HL-60/S4 treated with retinoic acid at 250 ng/mL for 4 days and 3 days (cell line): ENCODE data around the gene SLC15A1.
"Not testable (repeated sequence)": the region's sequence is repeated elsewhere in the genome, so short reads cannot be mapped to it uniquely, and the experiment has no call there.

Experiments
- in situ Hi-C: fragments of 300-500 bp; cut with MboI; formaldehyde crosslinking; loops from 2 replicates; pipeline ENCODE4 v1.7.0; 2022; ENCODE audit warnings: low sequenced_read_pairs

Gene SLC15A1

DNA sequence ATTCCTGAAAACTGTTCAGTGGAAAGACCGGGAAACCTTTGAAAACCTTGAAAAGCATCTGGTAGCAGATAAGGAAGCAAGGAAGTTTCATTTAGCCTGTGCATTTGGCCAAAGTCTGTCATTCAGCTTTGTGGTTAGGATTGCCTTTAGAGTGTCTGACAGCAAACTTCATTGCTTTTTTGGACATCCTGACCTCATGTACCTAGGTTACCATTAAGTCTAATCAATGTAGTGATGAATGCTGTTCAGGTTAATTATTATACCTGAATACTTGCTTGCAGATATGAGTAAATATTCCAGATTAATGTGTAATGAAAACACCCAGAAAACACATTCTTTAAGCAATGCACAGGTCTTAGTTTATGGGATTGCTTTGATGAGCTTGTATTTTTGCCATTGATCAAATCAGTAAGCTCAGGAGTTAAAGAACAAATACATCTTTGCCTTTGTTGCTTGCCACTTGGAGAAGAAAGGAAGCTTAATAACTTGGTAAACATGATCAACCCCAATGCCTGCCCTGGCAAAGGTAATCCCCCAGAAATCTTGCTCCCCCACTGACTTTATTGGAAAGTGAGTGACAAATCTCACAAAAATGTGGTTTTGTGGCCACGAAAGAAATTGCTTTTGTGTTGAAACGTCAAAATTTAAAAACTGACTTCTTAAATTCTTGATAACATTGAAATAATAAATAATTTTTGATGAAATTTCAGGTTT lies 87.4 kb downstream of the SLC15A1 start:
- in situ Hi-C loops, result loop anchor here (25.0 kb wide), 1 partner anchor 803 kb away; no protein-coding TSS in a partner anchor

DNA sequence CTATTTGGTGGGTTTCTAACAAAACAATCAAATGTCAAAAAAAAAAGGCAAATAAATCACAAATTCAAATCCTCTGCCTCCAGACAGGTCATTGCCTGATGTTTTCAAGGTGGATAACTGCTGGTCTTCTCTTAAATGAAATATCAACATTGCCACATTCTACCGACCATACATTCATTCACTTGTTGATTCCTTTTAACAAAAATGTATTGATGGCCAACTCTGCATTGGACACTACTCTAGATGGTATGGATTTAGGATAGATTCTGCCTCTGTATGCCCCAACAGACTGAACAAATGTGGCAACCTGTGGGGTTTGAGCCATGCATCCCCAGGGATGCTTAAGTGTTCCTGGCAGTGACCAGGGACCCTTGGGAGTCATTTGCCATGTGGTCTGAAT lies 88.0 kb downstream of the SLC15A1 start:
- in situ Hi-C loops, result loop anchor here (25.0 kb wide), 1 partner anchor 802 kb away; no protein-coding TSS in a partner anchor

DNA sequence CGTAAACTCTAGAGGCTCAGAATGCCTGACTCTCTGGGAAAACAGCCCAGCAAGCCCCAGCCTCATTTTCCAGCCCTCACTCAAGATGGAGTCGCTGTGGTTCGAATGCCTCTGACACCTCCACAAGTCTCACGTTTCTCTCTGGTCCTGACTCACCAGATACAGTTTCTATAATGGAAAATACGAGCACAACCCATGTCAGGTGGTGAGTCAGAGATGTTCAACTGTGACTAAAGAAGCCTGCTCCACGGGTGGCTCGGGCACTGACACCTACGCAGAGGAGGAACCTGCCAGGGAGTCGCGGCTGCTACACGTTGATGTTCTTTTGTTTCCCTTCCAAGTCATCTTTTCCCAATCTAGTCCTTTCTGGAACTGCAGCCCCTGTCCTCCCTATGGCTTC lies 88.4 kb downstream of the SLC15A1 start:
- in situ Hi-C loops, result loop anchor here (25.0 kb wide), 1 partner anchor 802 kb away; no protein-coding TSS in a partner anchor

DNA sequence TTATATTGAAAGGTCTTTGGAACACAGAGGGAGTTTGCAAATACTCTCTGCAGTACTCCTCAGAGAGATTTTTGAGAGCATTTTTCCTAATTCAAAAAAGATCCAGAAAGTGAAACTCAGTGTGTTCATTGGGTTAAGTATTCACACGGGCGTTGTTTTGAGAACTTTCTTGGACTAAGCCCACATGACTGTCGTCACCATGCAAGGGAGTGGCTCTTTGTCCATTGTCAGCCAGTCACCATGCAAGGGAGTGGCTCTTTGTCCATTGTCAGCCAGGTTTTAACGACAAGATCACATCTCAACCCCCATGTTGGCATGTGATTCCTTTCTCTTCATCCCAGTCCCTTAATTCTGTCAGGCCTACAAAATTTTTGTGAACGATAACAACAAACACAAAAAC lies 94.3 kb downstream of the SLC15A1 start:
- in situ Hi-C loops, result loop anchor here (5.0 to 25.0 kb wide), 2 partner anchors 201 to 796 kb away; no protein-coding TSS in a partner anchor

DNA sequence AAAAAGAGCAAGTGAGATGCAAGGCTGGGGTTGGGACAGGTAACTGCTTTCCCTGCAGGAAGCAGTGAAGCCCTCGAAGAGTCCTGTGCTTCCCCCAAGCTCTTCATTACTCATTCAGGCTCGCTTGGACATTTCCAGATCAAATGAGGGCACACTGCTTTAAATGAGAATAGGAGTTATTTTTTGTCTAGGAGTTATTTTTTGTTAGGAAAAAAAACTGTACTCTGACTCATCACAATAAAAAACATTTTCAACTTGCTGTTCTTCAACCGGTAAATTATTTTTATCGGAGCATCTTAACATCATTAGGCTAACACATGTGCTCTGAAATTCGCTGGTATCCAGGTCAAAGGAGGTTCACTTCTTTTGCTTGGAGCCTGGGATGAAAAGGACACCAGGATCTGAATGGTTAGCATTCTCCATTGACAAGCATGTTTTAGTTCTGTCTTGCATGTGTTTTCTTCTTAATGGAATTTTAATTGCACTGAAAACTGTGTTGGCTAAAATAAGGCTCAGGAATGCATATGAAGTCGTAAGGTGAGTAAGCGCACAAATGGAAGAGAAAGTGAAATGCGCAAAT lies 94.9 kb downstream of the SLC15A1 start:
- in situ Hi-C loops, result loop anchor here (5.0 to 25.0 kb wide), 2 partner anchors 200 to 795 kb away; no protein-coding TSS in a partner anchor

DNA sequence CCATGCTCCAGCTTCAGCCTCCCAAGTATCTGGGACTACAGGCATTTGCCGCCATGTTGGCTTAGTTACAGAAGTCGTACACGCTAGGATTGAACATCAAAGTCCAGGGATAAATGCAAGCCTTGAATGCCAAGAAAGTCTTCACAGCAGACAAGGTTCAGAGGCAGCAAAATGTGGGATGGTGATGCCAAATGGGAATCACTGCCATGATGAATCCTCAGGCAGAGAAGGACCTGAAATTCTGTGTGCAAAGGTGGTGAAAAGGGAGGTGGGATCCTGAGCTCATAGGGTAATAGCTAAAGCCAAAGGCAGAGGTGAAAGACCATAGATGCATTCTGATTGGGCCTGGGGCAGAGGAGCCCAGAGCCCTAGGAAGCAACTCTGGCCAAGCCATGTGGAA lies 96.2 kb downstream of the SLC15A1 start:
- in situ Hi-C loops, result loop anchor here (5.0 to 25.0 kb wide), 2 partner anchors 199 to 794 kb away; no protein-coding TSS in a partner anchor

DNA sequence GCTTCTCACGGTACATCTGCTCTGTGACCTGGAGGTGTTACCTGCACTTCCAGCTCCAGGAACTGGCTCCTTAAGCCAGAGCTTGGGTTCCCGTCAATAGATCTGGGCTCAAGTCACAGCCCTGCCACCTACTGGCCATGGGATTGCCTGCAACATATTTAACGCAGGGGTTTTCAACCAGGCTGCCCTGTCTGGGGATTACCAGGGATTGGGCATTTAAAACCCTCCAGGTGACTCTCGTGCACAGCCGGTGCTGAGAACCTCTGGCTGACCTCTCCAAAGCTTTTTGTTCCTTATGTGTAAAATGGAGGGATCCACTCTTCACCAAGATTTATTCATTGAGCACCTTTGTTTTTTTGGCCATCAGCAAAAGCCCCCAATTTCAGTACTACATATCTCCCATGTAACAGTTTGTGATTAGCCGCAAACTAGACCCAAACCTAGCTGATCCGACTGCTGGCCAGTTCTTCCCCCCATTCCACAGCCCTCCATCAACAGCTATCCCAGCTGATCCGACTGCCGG lies 98.9 kb downstream of the SLC15A1 start:
- in situ Hi-C loops, result loop anchor here (25.0 kb wide), 1 partner anchor 791 kb away; no protein-coding TSS in a partner anchor

DNA sequence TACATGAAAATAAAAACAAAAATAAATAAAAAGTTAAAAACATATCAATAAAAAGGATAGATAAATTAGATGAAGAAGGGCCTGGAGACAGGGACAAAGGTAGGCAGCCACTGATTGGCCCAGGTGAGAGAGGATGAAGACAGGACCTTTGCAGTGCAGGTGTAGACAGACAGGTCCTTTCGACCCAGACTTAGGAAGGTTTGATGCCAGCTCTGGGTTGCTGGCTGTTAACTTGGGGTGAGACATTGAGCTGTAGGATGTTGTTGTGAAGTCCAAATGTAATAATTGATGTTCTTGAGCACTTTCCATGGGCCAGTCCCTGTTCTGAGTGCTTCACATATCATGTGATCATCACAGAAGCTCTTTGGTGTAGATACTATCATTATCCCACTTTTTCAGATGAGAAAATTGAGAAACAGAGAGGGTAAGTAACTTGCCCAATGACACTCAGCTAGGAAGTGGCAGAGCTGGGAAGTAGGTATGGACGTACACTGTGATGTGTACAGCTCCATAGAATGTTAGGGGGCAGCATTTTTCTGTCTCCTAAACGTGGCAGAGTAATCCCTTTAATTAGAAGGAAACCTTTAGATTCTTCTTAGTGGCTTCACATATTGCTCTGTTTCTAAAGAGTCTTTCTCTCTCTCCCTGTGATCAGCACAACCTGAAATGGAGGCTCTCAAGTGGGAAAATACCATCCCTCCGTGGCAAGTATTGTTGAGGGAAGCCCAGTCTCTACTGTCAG lies 99.6 kb downstream of the SLC15A1 start:
- in situ Hi-C loops, result loop anchor here (25.0 kb wide), 1 partner anchor 791 kb away; no protein-coding TSS in a partner anchor

DNA sequence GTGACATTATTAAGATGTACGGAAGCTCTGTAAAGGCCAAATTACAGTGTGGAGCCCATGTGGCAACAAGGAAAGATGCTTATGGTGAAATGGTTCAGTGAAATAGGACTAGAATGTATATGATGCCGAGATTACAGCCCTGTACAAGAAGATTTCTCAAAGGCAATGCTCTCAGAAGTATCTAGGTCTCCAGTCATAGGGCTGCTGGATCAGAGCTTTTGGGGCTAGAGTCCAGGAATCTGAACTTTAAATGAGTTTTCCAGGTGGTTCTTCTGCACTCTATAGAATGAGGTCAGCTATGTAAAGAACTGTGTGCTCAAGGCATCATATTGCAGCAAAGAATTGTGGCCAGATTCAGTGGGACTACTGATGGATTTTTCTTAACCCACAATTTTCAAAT lies 100.2 kb downstream of the SLC15A1 start:
- in situ Hi-C loops, result loop anchor here (25.0 kb wide), 1 partner anchor 790 kb away; no protein-coding TSS in a partner anchor

DNA sequence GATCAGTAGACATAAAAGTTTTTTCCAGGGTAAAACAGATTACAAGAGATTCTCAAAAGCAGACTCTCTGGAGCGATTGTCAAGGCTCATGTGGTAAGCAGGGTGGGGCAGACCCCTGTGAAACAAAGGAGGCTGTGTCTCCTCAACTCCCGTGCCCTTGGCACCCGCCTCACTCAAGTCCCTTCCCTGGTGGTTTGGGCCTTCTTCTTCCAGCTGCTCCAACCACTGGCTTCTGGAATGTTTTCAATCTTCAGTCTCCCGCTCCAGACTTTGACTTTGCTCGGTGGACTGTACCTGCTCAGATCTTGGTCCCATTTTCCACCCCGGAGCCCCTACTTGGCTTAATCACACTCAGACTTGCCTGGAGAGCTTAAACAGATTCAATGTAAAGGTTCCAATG lies 100.7 kb downstream of the SLC15A1 start:
- in situ Hi-C loops, result loop anchor here (25.0 kb wide), 1 partner anchor 789 kb away; no protein-coding TSS in a partner anchor

DNA sequence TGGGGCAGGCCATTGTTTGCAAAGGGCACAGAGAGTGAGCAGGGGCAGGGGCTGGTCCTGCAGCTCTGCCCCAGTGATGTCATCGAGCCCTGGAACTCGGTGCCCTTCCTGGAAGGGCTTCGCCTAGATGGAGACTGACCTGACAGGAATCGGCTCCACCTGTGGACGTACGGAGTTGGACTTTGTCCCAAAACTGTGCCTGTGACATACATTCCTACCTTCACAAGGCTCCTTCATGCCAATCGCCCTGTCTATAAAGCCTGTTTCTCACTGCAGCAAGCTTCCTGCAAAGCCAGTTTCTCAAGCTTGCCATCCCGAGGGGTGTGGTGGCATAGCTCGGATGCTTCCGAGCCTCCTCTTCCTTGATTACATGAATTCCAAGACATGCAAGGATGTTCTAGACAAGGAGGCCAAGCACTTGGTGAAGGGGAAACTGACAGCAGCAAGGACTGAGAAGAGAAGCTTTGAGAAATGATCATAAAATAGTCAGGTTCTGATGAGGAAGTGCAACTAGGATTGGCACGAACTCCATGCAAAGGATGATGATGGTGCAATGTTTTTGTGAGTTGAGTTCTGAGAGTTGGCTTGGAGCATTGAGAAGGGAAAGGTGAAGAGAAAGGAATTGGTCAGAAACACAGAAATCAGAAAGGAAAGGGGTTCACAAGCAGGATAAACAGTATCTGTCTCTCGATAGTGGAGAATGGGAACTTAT lies 101.9 kb downstream of the SLC15A1 start:
- in situ Hi-C loops, result loop anchor here (25.0 kb wide), 1 partner anchor 788 kb away; no protein-coding TSS in a partner anchor

DNA sequence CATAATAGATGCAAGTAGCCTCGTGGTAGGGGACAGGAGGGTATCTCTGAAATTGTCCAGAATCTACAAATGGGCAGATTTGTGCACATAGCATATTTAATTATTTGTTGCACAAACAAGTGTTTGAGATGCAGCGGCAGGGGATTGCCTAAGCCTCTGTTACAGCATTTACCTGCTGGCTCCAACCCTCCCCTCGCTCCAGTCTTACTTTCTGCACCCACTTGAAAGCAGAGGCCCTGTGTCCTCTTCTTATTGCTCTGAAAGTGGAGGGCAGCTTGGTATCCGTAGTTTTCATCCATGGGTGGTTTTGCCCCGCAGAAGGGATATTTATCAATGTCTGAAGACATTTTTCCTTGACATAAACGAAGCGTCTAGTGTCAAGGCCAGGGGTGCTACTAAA lies 102.6 kb downstream of the SLC15A1 start:
- in situ Hi-C loops, result loop anchor here (25.0 kb wide), 1 partner anchor 788 kb away; no protein-coding TSS in a partner anchor

DNA sequence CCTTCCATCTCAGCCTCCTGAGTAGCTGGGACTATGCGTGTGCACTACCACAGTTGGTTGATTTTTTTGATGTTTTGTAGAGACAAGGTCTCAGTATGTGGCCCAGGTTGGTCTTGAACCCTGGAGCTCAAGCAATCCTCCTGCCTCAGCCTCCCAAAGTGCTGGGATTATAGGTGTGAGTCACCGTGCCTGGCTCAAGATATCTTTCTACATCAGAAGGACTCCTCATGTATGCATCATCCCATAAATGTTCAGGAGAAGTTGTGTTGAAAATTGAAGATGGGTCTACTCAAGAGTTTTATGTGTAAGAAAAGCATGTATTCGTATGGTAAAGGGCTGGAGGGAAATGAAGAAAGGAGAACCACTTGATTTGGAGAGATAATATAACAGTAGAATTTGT lies 103.8 kb downstream of the SLC15A1 start:
- in situ Hi-C loops, result no loop called here

DNA sequence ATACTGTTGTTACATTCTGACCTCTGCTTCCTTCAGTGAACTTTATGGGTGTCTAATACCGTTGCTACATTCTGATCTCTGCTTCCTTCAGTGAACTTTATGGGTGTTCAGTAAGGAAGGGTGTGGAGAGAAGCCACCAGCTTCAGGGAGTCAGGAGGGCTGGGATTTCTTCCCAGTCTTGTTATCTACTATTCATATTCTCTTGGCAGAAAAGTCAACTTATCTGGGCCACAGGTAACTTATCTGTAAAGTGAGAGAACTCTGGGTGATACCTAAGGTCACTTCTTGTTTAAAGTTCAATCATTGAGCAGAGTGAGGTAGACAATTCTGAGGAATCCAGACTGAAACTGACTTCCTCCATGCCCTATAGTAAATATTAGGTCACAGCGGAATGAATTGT lies 104.3 kb downstream of the SLC15A1 start:
- in situ Hi-C loops, result no loop called here

DNA sequence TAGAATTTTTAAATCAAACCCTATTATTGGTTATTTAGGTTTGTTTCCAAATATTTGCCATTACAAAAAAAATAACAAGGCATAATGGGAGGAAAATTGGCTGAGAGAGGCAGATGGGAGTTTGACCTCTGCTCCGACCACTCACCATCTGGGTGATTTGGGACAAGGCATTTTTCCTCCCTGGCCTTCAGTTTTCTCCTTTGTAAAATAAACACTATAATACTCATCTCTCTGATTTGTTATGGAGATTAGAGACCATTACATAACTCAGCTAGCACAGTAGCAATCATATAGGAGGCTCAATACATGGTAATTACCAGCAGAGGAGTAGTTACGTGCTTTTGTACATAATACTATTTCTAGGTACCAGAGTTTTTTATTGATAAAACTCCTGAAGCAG lies 105.4 kb downstream of the SLC15A1 start:
- in situ Hi-C loops, result no loop called here

DNA sequence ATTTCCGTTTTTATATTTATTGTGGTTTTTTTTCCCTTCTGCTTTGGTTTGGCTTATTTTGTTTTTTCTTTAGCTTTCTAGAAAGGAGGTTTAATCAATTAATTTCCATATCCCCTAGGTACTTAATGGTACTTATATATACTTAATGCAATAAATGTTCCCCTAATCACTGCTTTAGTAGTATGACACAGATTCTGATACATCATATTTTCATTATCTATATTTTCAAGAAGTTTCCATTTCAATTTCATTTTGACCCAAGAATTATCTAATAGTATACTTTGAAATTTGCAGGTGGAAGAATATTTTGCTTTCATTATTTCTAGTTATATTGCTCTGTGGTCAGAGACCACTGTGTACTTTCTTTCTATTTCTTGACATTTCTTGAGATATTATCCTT lies 109.0 kb downstream of the SLC15A1 start:
- in situ Hi-C loops, result no loop called here

DNA sequence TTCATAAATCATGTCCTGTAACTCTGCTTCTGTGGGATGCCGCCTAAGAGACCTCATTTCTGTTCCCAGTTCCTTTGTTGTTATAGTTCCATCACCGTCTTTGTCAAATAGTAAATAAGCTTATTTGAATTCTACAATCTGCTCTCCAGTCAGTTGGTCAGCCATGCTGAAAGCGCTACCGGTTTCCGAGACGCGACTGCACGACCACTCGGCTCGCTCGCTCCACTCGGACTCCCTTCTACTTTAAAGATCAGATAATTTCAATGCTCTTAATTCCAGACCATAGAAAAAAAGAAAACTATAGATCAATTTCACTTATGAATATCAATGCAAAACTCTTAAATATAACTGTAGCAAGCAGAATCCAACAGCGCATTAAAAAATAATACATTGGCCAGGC lies 111.4 kb downstream of the SLC15A1 start:
- in situ Hi-C loops, result no loop called here

DNA sequence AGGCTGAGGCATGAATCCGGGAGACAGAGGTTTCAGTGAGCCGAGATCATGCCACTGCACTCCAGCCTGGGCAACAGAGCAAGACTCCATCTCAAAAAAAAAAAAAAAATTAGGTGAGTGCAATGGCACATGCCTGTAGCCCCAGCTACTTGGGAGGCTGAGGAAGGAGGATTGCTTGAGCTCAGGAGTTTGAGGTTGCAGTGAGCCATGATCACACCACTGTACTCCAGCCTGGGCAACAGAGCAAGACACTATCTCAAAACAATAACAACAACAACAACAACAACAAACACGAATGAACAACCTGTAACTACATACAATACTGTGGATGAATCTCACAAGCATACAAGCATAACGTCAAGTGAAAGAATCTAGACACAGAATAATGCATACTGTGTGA lies 112.7 kb downstream of the SLC15A1 start:
- in situ Hi-C loops, result not testable (repeated sequence)

DNA sequence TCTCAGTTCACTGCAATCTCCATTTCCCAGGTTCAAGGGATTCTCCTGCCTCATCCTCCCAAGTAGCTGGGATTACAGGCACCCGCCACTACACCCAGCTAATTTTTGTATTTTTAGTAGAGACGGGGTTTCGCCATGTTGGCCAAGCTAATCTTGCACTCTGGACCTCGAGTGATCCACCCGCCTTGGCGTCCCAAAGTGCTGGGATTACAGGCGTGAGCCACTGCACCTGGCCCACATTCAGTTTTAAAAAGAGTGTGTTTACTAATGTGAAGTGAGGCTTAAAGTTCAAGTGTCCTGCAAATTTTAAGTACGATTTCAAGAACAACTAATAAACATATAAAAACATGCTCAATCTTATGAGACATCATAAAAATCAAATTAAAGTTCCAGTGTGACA lies 114.1 kb downstream of the SLC15A1 start:
- in situ Hi-C loops, result not testable (repeated sequence)
